ENCODE results near the gene POTEM.
"Not testable (repeated sequence)": the region's sequence is repeated elsewhere in the genome, so short reads cannot be mapped to it uniquely, and the experiment has no call there.

Gene POTEM

GRCh38 chr14:18967134-18967533 is at the start of gene POTEM:
TSS of gene POTEM (plus strand) at chr14:18967434. CDS start at chr14:18967486, 52 bp downstream.
- not testable (repeated sequence) for DNase-seq (ENCODE audit: low read depth in 2 of 2)

GRCh38 chr14:18918345-18918744 is 48.9 kb upstream of the POTEM start:
- not testable (repeated sequence) for DNase-seq (ENCODE audit: low read depth in 2 of 2)

GRCh38 chr14:18920052-18920451 is 47.2 kb upstream of the POTEM start:
- DNase-seq (ENCODE audit: low read depth in 2 of 2) = not testable (repeated sequence)

DNA sequence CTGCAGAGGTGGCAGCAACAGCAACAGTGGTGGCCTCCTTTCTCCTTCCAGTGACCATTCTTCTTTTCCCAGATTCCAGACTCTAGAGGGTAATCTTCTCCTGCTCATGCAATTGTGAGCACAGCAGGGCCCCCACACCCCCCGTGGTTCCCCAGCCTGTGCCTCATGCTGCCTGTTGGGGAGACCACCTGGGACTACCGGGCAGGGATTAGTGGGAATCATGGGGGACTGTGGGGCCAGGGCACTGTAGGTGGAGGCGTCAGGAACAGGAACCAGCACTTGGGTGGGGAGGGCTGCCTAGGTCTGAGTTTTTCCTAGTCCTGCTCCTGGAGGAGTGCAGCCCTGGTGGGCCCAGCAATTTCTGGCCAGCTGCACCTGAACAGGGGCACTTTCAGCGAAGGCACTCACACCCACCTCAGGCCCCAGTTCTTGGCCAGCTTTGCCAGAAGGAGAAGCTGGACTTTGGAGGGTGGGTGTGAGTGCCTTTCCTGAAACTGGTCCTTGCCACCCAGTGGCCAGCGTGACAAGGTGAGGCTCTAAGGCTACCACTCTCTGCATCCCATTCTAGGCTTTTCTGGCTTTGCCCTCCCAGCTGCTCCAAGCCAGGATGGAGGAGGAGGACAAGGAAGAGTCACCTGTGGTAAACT is 46.1 kb upstream of the POTEM start:
- not testable (repeated sequence) for DNase-seq (ENCODE audit: low read depth in 2 of 2)

DNA sequence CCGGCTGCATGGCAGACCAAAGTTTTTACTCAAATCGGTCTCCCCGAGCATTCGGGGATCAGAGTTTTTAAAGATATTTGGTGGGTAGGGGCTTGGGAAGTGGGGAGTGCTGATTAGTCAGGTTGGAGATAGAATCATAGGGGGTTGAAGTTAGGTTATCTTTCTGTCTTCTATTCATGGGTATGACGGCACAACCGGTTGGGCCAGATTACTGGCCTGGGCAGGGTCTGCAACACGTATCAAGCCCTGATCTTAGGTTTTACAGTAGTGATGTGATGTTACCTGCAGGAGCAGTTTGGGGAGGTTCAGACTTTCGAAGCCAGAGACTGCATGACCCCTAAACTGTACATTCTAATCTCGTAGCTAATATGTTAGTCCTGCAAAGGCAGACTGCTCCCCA is 30.4 kb upstream of the POTEM start:
- not testable (repeated sequence) for DNase-seq (ENCODE audit: low read depth in 2 of 2)

- DNase-seq (ENCODE audit: low read depth in 2 of 2) = not testable (repeated sequence)
Measured at GRCh38 chr14:18938733-18939132, 28.5 kb upstream of the POTEM start.

DNA sequence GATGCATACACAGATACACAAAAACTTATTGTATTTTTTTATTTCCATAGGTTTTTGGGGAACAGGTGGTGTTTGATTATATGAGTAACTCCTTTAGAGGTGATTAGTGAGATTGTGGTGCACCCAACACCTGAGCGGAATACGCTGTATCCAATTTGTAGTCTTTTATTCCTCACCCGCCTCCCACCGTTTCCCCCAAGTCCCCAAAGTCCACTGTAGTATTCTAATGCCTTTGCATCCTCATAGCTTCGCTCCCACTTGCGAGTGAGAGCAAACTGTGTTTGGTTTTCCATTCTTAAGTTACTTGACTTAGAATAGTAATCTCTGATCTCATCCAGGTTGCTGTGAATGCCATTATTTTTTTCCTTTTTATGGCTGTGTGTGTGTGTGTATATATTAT is 17.3 kb upstream of the POTEM start:
- not testable (repeated sequence) for DNase-seq (ENCODE audit: low read depth in 2 of 2)

DNA sequence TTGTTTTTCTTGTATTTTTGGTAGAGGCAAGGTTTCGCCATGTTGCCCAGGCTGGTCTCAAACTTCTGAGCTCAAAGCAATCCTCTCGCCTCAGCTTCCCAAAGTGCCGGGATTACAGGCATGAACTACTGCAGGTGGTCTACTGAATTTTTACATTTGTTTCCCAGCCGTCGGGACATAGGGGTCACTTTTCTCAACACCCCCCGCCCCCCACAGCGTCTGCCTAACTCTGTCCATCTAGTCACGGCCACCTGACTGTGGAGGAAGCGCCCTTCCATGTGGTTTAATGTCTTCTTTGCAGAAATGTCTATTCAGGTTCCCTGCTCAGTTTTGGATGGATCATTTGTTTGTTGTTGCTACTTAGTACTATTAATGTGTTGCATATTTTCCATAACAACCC is 14.1 kb upstream of the POTEM start:
- not testable (repeated sequence) for DNase-seq (ENCODE audit: low read depth in 2 of 2)

DNA sequence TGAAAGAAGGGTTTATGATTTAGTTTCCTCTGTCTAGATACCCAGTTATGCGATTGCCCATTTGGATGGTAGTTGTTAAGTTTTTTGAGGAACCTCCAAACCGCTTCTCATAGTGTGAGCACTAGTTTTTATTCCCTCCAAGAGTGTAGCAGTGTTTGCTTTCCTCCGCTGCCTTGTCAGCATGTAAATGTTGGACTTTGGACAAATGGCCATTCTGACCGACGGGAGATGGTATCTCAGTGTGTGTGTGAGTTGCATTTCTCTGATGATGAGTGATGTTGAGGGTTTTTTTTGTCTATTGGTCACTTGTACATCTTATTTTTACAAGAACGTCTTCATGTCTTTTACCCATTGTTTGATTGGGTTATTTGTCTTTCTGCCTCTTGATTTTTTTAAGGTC is 11.4 kb upstream of the POTEM start:
- not testable (repeated sequence) for DNase-seq (ENCODE audit: low read depth in 2 of 2)

DNA sequence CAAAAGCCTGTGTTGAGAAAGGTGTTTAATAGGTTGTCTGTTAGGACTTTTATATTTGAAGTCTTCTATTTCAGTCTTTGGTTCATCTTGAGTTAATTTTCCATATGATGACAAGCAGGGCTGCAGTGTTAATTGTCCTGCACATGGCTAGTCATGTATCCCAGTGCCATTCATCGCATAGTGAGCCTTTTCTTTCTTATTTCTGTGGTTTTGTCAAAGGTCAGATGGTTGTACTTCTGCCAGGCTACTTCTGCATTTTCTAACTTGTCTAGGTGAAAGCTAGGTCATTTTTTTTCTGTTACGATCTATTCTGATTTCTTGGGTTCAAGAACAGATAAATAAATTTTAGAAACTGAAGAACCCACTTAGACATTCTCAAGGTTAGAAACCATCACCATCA is 5.7 kb upstream of the POTEM start:
- DNase-seq (ENCODE audit: low read depth in 2 of 2) = not testable (repeated sequence)

DNA sequence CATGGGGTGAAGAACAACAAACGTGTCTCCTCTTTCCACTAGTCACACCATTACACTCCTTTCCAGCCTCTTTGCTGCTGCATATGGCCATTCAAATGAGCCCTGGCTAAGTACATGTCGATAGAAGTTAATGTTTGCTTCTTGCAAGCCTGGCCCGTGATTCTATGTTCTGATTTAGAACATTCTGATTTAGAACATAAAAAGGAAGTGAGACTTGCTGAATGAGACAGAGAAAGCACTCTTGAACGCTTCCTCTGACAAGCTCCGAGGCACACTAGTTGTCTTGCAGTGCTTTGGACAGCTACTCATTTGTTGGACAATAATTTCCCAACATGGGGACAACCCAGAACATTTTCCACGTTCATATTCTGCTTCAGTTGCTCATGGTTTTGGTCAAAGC is 5.1 kb upstream of the POTEM start:
- DNase-seq (ENCODE audit: low read depth in 2 of 2) = not testable (repeated sequence)

DNA sequence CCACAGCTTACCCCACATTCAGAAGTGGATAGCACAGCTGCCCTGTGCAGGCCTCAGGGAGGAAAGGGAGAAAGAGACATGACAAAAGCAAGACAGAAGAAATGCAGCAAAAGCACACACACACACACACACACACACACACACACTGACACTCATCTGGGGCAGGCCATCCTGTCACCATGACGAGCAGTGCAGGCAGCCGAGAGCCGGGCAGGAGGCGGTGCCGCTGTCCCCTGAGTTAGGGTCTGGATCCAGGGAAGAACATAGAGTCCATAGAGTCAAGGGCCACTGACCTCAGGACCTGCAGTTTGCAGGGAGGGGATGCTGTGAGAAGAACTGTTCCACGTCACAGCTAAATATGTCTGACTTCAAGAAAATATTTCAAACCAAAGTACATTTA is 4.0 kb upstream of the POTEM start:
- not testable (repeated sequence) for DNase-seq (ENCODE audit: low read depth in 2 of 2)

DNA sequence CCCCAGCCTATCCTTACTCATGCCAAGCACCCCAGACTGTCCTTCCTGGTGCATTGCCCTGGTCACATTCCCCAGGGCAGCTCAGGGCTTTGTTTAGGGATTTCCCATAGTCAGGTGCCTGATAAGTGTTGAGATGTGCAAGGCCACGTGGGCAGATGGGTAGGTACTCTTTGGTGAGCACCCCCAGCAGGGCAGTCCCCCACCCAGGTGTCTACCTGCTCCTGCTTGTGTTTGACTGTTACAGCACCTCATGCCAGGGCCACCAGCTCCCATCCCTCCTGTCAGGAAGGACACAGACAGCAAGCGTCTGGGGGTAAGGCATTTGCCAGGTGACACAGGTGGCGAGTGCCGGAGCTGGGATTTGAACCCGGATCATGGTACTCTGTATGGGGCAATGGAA is 2.4 kb upstream of the POTEM start:
- DNase-seq (ENCODE audit: low read depth in 2 of 2) = not testable (repeated sequence)

DNA sequence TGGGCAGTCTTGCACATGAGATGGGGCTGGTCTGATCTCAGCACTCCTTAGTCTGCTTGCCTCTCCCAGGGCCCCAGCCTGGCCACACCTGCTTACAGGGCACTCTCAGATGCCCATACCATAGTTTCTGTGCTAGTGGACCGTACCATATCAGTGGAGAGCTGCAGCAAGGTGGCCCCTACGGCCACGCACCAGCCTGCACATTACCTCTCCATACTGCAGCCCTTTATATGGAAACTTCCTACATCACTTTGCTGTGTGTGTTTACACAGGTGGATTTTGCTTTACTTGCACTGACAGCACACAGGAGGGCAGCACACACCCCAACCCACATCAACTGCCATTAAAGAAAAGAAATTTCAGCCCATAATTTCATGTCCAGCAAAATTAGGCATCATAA is 35.3 kb downstream of the POTEM start:
- DNase-seq (ENCODE audit: low read depth in 2 of 2) = not testable (repeated sequence)

DNA sequence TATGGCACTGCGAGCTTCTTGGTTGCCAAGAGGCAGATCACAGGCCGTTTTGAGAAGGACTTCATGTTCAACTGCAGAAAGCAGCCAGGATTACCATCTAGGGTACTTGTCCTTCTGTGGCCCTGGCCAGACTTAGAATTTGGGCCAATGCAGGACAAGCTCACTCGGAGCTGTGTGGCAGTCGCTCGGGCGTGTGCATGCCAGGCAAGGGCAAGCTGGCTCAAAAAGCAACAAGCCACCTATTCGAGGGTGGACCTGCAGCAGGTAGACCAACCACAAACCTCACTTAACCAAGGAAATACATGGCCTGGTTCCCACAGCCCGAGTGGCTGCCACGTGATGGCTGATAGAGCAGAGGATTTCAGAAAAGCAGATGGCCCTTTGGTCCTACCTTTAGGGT is 39.3 kb downstream of the POTEM start:
- DNase-seq (ENCODE audit: low read depth in 2 of 2) = not testable (repeated sequence)

DNA sequence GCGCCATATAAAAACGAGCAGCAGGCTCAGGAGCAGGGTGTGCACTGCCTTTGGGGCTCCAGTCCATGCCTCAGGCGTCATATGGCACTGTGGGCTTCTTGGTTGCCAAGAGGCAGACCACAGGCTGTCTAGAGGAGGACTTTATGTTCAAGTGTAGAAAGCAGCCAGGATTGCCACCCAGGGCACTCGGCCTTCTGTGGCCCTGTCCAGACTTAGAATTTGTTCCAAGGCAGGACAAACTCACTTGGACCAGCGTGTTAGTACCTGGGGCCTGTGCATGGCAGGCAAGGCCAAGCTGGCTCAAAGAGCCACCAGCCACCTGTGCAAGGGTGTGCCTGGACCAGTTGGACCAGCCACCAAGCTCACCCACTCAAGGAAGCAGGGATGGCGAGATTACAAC is 40.4 kb downstream of the POTEM start:
- DNase-seq (ENCODE audit: low read depth in 2 of 2) = not testable (repeated sequence)

DNA sequence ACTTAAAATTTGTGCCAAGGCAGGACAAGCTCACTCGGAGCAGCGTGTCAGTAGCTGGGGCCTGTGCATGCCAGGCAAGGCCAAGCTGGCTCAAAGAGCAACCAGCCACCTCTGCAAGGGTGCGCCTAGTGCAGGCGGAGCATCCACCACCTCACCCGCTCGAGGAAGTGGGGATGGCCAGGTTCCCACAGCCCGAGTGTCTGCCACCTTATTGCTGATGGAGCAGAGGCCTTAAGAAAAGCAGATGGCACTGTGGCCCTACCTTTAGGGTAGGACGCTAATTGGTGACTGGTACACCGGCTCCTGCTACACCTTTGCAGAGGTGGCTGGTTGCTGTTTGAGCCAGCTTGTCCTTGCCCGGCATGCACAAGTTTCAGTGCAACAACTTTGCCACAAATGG is 43.8 kb downstream of the POTEM start:
- not testable (repeated sequence) for DNase-seq (ENCODE audit: low read depth in 2 of 2)

- DNase-seq (ENCODE audit: low read depth in 2 of 2) = not testable (repeated sequence)
Measured at GRCh38 chr14:19011703-19012102, 44.5 kb downstream of the POTEM start.

GRCh38 chr14:19015185-19015584 is 48.0 kb downstream of the POTEM start:
- DNase-seq (ENCODE audit: low read depth in 2 of 2) = not testable (repeated sequence)

- not testable (repeated sequence) for DNase-seq (ENCODE audit: low read depth in 2 of 2)
Measured at GRCh38 chr14:19025080-19025589, 57.9 kb downstream of the POTEM start.

GRCh38 chr14:19026649-19027351 is 59.6 kb downstream of the POTEM start:
- DNase-seq (ENCODE audit: low read depth in 2 of 2) = not testable (repeated sequence)

GRCh38 chr14:19027895-19028294 is 60.7 kb downstream of the POTEM start:
- not testable (repeated sequence) for DNase-seq (ENCODE audit: low read depth in 2 of 2)

- DNase-seq (ENCODE audit: low read depth in 2 of 2) = not testable (repeated sequence)
Measured at GRCh38 chr14:19036811-19037382, 69.7 kb downstream of the POTEM start.

All from stimulated activated CD8-positive, alpha-beta memory T cell treated with anti-CD3 and anti-CD28 coated beads, Interleukin-15, amount 100 ng/mL, for 48 hours (primary cell).